GM20000 (cell line): ENCODE results near the gene TFAP2E.

Source experiments
- DNase-seq: peaks from one replicate; pipeline ENCODE4 v3.0.0; 2012; ENCODE audit warnings: low spot score
- CTCF ChIP-seq: IDR thresholded peaks from 2 replicates; pipeline ENCODE4 v1.5.1; 2012; ENCODE audit warnings: mild to moderate bottlenecking, control low read depth; ENCODE audit errors: extremely low read depth, missing control alignments

Gene TFAP2E

GRCh38 chr1:35535243-35535642 lies 37.9 kb upstream of the TFAP2E start:
- no peak for DNase-seq
- TF ChIP-seq CTCF: no peak

GRCh38 chr1:35536556-35537162 lies 36.5 kb upstream of the TFAP2E start:
- TF ChIP-seq CTCF: no peak
- no peak for DNase-seq

- TF ChIP-seq CTCF: no peak
- DNase-seq: no peak
Measured at GRCh38 chr1:35537806-35538205, 35.3 kb upstream of the TFAP2E start.

- TF ChIP-seq CTCF: no peak
- no peak for DNase-seq
Measured at GRCh38 chr1:35539073-35539823, 33.9 kb upstream of the TFAP2E start.

GRCh38 chr1:35539824-35540261 lies 33.3 kb upstream of the TFAP2E start:
- TF ChIP-seq CTCF: no peak
- peak; percentile 50 for DNase-seq

- peak; percentile 59 for TF ChIP-seq CTCF
- peak; percentile 58 for DNase-seq
Measured at GRCh38 chr1:35544976-35545375, 28.1 kb upstream of the TFAP2E start.

GRCh38 chr1:35546614-35547013 lies 26.5 kb upstream of the TFAP2E start:
- DNase-seq: no peak
- TF ChIP-seq CTCF: no peak
